K562 (cell line): ENCODE results near the gene DRAXIN. TPM values are rescaled to one million over a fixed set of nuclear protein-coding genes. Genes with fewer than 3 reads are reported as not detected.

ENCODE experiments used
- ARID2 ChIP-seq: fragments of 450-650 bp; IDR thresholded peaks from 2 replicates; pipeline ENCODE4 v1.6.1; 2017; ENCODE audit warnings: antibody characterized with exemption, mild to moderate bottlenecking
- CBFA2T3 ChIP-seq: fragments of 450-650 bp; IDR thresholded peaks from 2 replicates; pipeline ENCODE4 v1.6.1; 2017
- CCNT2 ChIP-seq: IDR thresholded peaks from 2 replicates; pipeline ENCODE4 v1.6.1; 2011; ENCODE audit warnings: borderline replicate concordance, low read depth, mild to moderate bottlenecking, moderate library complexity, mixed read lengths, low read length; ENCODE audit not compliant: insufficient read length; ENCODE audit errors: extremely low read depth
- DMBX1 ChIP-seq: fragments of 250-450 bp; sonication (Bioruptor Pico); IDR thresholded peaks from 2 replicates; pipeline ENCODE4 v1.8.0; 2022; ENCODE audit warnings: inconsistent platforms, mild to moderate bottlenecking, moderate library complexity, borderline replicate concordance
- DPF2 ChIP-seq: fragments of 450-650 bp; IDR thresholded peaks from 2 replicates; pipeline ENCODE4 v1.6.1; 2016
- PPARD ChIP-seq: fragments of 250-450 bp; sonication (Bioruptor Pico); IDR thresholded peaks from 2 replicates; pipeline ENCODE4 v1.8.0; 2022; ENCODE audit warnings: inconsistent platforms, mild to moderate bottlenecking, moderate library complexity
- ZNF24 ChIP-seq: fragments of 450-650 bp; IDR thresholded peaks from 2 replicates; pipeline ENCODE4 v1.6.1; 2016
- polyA plus RNA-seq, 8 experiments: library from polyadenylated mRNA; depleted of rRNA in 4 of 8; stranded (reverse) in 5 of 8; unstranded in 3 of 8; fragments of >200 nt; fragmentation: Nextera tagmentation in 2 of 8; fragmentation: Illumina TruSeq in 1 of 8; extraction: Ambion mirVana in 2 of 8; extraction: Trizol in 1 of 8; gene quantifications; 2 replicates each; pipeline versions ENCODE4 v1.2.1 to v1.2.3, GENCODE V29; 2011 to 2014; ENCODE audit warnings: inconsistent platforms in 1 of 8, missing spikeins in 1 of 8
- total RNA-seq, 7 experiments: library from RNA; depleted of rRNA in 6 of 7; stranded (reverse); fragments of >200 nt in 6 of 7; fragmentation: Illumina TruSeq in 2 of 7; extraction: Trizol in 2 of 7; gene quantifications; 2 replicates each; pipeline versions ENCODE4 v1.2.1 to v1.2.3, GENCODE V29; 2011 to 2021; ENCODE audit warnings: low replicate concordance in 1 of 7
- TF ChIP-seq, protein P1 (sequence below): fragments of 450-650 bp; formaldehyde crosslinking; IDR thresholded peaks from 2 replicates; pipeline ENCODE4 v1.4.0; 2022; ENCODE audit warnings: missing genetic modification characterization
- TF ChIP-seq, protein P2 (sequence below): sonication (generic); formaldehyde crosslinking; IDR thresholded peaks from 2 replicates; pipeline ENCODE4 v1.8.0; 2023; ENCODE audit warnings: missing genetic modification reagents, mild to moderate bottlenecking, borderline replicate concordance
- TF ChIP-seq, protein P3 (sequence below): fragments of 450-650 bp; formaldehyde crosslinking; IDR thresholded peaks from 2 replicates; pipeline ENCODE4 v1.4.0; 2020; ENCODE audit warnings: mild to moderate bottlenecking, moderate library complexity

Gene DRAXIN
- total and polyA plus RNA-seq, 9 of the 15 experiments (the other 6 are each of a cell fraction or from before 2014, with no cell fraction given), result 0.01 to 0.04 (median 0.01) TPM; not detected in 6

DNA sequence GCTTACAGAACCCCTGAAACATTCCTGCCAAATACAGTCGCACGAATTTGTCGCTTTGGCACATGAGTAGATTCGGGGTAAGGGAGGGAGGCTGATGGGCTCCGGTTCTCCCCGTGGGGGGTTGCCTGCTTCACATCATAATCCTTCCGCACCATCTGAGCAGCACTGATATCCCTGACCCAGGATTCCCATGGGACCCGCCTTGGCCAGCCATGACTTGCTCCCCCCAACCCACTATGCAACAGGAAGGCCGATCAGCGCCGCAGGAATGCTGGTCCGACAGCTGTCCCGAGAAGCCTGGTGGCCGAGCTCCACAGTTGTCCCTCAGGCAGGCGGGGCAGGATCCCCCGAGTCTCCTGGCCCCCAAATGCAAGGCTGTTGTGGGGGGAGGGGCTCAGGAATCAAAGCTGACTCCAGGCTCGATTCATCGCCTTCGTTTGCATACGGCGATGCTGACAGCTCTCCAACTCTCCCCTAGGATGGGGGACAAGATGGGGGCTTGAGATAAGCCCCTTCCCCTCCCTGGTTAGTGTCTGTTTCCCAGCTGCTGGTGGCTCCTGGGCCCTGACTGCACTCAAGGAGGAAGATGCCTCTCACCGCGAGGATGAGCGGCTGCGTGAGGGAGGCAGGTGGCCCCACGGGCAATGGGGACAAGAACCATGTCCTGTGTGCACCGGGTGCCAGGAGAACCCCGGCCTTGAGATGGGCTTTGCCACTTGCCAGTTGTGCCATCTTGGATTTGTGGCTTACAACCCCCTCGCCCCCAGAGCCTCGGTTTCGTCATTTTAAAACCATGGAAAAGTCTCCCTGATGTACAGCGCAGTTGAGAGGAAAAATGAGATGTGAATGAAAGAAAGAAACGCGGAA is 9.3 kb downstream of the DRAXIN start (continued):
- TF ChIP-seq, protein P1, sequence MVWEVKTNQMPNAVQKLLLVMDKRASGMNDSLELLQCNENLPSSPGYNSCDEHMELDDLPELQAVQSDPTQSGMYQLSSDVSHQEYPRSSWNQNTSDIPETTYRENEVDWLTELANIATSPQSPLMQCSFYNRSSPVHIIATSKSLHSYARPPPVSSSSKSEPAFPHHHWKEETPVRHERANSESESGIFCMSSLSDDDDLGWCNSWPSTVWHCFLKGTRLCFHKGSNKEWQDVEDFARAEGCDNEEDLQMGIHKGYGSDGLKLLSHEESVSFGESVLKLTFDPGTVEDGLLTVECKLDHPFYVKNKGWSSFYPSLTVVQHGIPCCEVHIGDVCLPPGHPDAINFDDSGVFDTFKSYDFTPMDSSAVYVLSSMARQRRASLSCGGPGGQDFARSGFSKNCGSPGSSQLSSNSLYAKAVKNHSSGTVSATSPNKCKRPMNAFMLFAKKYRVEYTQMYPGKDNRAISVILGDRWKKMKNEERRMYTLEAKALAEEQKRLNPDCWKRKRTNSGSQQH (CRISPR knock-in tag), result no peak
- no peak for TF ChIP-seq DPF2
- no peak for TF ChIP-seq PPARD (CRISPR knock-in tag)
- no peak for TF ChIP-seq ARID2
- no peak for TF ChIP-seq DMBX1 (CRISPR knock-in tag)
- TF ChIP-seq, protein P2, sequence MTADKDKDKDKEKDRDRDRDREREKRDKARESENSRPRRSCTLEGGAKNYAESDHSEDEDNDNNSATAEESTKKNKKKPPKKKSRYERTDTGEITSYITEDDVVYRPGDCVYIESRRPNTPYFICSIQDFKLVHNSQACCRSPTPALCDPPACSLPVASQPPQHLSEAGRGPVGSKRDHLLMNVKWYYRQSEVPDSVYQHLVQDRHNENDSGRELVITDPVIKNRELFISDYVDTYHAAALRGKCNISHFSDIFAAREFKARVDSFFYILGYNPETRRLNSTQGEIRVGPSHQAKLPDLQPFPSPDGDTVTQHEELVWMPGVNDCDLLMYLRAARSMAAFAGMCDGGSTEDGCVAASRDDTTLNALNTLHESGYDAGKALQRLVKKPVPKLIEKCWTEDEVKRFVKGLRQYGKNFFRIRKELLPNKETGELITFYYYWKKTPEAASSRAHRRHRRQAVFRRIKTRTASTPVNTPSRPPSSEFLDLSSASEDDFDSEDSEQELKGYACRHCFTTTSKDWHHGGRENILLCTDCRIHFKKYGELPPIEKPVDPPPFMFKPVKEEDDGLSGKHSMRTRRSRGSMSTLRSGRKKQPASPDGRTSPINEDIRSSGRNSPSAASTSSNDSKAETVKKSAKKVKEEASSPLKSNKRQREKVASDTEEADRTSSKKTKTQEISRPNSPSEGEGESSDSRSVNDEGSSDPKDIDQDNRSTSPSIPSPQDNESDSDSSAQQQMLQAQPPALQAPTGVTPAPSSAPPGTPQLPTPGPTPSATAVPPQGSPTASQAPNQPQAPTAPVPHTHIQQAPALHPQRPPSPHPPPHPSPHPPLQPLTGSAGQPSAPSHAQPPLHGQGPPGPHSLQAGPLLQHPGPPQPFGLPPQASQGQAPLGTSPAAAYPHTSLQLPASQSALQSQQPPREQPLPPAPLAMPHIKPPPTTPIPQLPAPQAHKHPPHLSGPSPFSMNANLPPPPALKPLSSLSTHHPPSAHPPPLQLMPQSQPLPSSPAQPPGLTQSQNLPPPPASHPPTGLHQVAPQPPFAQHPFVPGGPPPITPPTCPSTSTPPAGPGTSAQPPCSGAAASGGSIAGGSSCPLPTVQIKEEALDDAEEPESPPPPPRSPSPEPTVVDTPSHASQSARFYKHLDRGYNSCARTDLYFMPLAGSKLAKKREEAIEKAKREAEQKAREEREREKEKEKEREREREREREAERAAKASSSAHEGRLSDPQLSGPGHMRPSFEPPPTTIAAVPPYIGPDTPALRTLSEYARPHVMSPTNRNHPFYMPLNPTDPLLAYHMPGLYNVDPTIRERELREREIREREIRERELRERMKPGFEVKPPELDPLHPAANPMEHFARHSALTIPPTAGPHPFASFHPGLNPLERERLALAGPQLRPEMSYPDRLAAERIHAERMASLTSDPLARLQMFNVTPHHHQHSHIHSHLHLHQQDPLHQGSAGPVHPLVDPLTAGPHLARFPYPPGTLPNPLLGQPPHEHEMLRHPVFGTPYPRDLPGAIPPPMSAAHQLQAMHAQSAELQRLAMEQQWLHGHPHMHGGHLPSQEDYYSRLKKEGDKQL (CRISPR knock-in tag), result no peak
- TF ChIP-seq, protein P3, sequence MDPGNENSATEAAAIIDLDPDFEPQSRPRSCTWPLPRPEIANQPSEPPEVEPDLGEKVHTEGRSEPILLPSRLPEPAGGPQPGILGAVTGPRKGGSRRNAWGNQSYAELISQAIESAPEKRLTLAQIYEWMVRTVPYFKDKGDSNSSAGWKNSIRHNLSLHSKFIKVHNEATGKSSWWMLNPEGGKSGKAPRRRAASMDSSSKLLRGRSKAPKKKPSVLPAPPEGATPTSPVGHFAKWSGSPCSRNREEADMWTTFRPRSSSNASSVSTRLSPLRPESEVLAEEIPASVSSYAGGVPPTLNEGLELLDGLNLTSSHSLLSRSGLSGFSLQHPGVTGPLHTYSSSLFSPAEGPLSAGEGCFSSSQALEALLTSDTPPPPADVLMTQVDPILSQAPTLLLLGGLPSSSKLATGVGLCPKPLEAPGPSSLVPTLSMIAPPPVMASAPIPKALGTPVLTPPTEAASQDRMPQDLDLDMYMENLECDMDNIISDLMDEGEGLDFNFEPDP (CRISPR knock-in tag), result no peak
- no peak for TF ChIP-seq CCNT2
- TF ChIP-seq ZNF24, result no peak
- TF ChIP-seq CBFA2T3, result peak; percentile 45
